Neuronal stem cell (in vitro differentiated cells): ENCODE data around the gene CACNB1.

Experiments used
- DNase-seq: peaks from one replicate; pipeline ENCODE4 v3.0.0-alpha.2; 2013; ENCODE audit warnings: low spot score
- H2AFZ ChIP-seq: one replicate; pipeline ENCODE4 v1.6.1; 2013; ENCODE audit warnings: mild to moderate bottlenecking, low read length, inconsistent platforms
- H2AK5ac ChIP-seq: 2 replicates; pipeline ENCODE4 v1.6.1; 2013; ENCODE audit warnings: low read depth, mild to moderate bottlenecking, inconsistent platforms, low read length, moderate library complexity, mixed read lengths
- H2BK120ac ChIP-seq: 2 replicates; pipeline ENCODE4 v1.6.1; 2013; ENCODE audit warnings: low read depth, mild to moderate bottlenecking, inconsistent platforms, low read length, moderate library complexity, mixed read lengths
- H2BK12ac ChIP-seq: one replicate; pipeline ENCODE4 v1.6.1; 2013; ENCODE audit warnings: low read length, inconsistent platforms
- H2BK15ac ChIP-seq: 2 replicates; pipeline ENCODE4 v1.6.1; 2013; ENCODE audit warnings: mild to moderate bottlenecking, low read length, inconsistent platforms, mixed read lengths
- H2BK5ac ChIP-seq: one replicate; pipeline ENCODE4 v1.6.1; 2013; ENCODE audit warnings: inconsistent platforms, mild to moderate bottlenecking, low read length, moderate library complexity
- H3K14ac ChIP-seq: one replicate; pipeline ENCODE4 v1.6.1; 2013; ENCODE audit warnings: low read length, inconsistent platforms
- H3K18ac ChIP-seq: 2 replicates; pipeline ENCODE4 v1.6.1; 2013; ENCODE audit warnings: low read length, inconsistent platforms
- H3K23ac ChIP-seq: 2 replicates; pipeline ENCODE4 v1.6.1; 2013; ENCODE audit warnings: low read depth, mild to moderate bottlenecking, mixed read lengths, low read length, inconsistent platforms; ENCODE audit not compliant: poor library complexity
- H3K27ac ChIP-seq: replicated peaks from 3 replicates; pipeline ENCODE4 v1.5.1; 2013; ENCODE audit warnings: low read length, inconsistent platforms
- H3K27me3 ChIP-seq, 3 experiments: 2 replicates each; pipeline ENCODE4 v1.6.1; 2013; ENCODE audit warnings: low read length in 3 of 3, mild to moderate bottlenecking in 2 of 3, inconsistent platforms in 1 of 3, low read depth in 1 of 3, mixed read lengths in 1 of 3, moderate library complexity in 1 of 3; ENCODE audit not compliant: control insufficient read depth in 3 of 3, insufficient read depth in 3 of 3
- H3K36me3 ChIP-seq, 2 donors: replicated peaks in 1 of 2; 2 replicates each; pipeline ENCODE4 v1.6.1; 2013; ENCODE audit warnings: low read length in 2 of 2; ENCODE audit not compliant: control insufficient read depth in 2 of 2, insufficient read depth in 2 of 2
- H3K4ac ChIP-seq: 2 replicates; pipeline ENCODE4 v1.6.1; 2013; ENCODE audit warnings: inconsistent platforms, mild to moderate bottlenecking, low read length, moderate library complexity
- H3K4me1 ChIP-seq, 2 donors: 1 replicate in 1 of 2; 2 replicates in 1 of 2; pipeline ENCODE4 v1.6.1; 2013; ENCODE audit warnings: low read length in 2 of 2, low read depth in 1 of 2; ENCODE audit not compliant: control insufficient read depth in 2 of 2, insufficient read depth in 1 of 2
- H3K4me2 ChIP-seq: one replicate; pipeline ENCODE4 v1.6.1; 2013; ENCODE audit warnings: mild to moderate bottlenecking, low read length, inconsistent platforms; ENCODE audit not compliant: insufficient read depth, poor library complexity, severe bottlenecking
- H3K4me3 ChIP-seq, 2 donors: 2 replicates each; pipeline ENCODE4 v1.5.1; 2013; ENCODE audit warnings: low read length in 2 of 2, mild to moderate bottlenecking in 2 of 2, inconsistent platforms in 1 of 2, moderate library complexity in 1 of 2
- H3K79me1 ChIP-seq: one replicate; pipeline ENCODE4 v1.6.1; 2013; ENCODE audit warnings: low read depth, mild to moderate bottlenecking, inconsistent platforms, low read length, moderate library complexity
- H3K9ac ChIP-seq: one replicate; pipeline ENCODE4 v1.6.1; 2013; ENCODE audit warnings: mild to moderate bottlenecking, low read depth, low read length, inconsistent platforms; ENCODE audit not compliant: poor library complexity
- H3K9me3 ChIP-seq, 2 donors: replicated peaks in 1 of 2; 2 replicates each; pipeline versions ENCODE3 to v1.6.1; 2013; ENCODE audit warnings: low read length in 2 of 2, mild to moderate bottlenecking in 2 of 2, inconsistent platforms in 1 of 2, low read depth in 1 of 2, mixed read lengths in 1 of 2, moderate library complexity in 1 of 2; ENCODE audit not compliant: control insufficient read depth in 2 of 2, insufficient read depth in 1 of 2
- H4K8ac ChIP-seq: one replicate; pipeline ENCODE4 v1.6.1; 2013; ENCODE audit warnings: low read depth, mild to moderate bottlenecking, inconsistent platforms, low read length, moderate library complexity
- H4K91ac ChIP-seq: one replicate; pipeline ENCODE4 v1.6.1; 2013; ENCODE audit warnings: low read length, low read depth, mild to moderate bottlenecking, inconsistent platforms; ENCODE audit not compliant: poor library complexity
- WGBS, 2 donors: extraction: QIAGEN DNeasy Blood & Tissue Kit; methylation state at CpG; one replicate each; pipeline ENCODE4 v1.1.7; 2013; ENCODE audit warnings: missing lambda C conversion rate in 2 of 2, mixed read lengths in 1 of 2; ENCODE audit not compliant: insufficient read length in 2 of 2, insufficient replicate concordance in 1 of 2; ENCODE audit errors: extremely low coverage in 2 of 2; 5-methylcytosine and 5-hydroxymethylcytosine counted together

CACNB1 gene

DNA sequence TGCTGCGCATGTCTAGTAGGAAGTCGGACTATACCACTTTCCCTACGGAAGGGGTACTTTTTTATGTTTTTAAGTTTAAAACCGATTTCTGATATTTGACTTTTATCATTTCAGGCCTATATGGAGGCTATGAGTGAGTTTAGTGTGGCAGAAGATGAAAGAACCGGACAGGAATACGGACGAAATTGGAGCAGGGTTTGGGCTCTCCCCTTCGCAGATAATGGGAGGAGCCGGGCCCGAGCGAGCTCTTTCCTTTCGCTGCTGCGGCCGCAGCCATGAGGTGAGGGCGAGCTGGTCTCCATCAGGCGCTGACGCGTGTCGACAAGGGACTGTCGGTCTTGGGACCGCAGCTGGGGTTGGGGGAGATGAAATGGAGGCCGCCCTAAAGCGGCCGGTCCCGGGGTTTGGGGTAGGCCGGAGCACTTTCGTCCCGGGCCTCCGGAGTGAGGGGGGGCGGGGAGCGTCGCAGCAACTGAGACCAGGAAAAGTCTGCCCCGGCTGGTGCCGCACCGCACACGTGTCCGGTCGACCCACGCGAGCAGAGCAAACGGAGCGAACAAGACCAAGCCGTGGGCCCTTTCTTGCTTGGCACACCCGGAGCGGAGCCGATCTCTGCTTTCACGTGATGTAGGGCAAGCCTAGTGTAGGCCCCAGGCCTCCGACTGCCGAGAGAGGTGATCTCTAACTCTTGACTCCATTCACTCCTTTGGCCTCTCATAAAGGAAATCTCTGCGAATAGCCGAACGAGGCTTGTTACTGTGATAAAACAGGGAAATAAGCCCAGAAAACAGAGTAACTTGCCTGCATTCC, 2.8 kb upstream of the CACNB1 start, which contains the start of gene RPL19:
Gene RPL19, plus strand, starts transcription at position 214 of the 810 bp plus-strand sequence. Its CDS starts 62 bp downstream, at position 276.
- Histone ChIP-seq H3K18ac (peak within 1 kb of the TSS; percentile 93), H3K27me3 (no peaks in the 10 kb centered on the region), H2AK5ac (peak within 1 kb of the TSS; percentile 44), H3K4me1 (peaks cover 11 to 15% of the 10 kb centered on the region in 2 donors), H3K4me2 (peak within 1 kb of the TSS; percentile 92), H3K9ac (peak within 1 kb of the TSS; percentile 99), H3K4me3 (peak within 1 kb of the TSS; percentile 86 to 88), H2BK15ac (no peak within 1 kb of the TSS), H2BK120ac (no peak within 1 kb of the TSS), H4K8ac (no peak within 1 kb of the TSS), H4K91ac (no peak within 1 kb of the TSS), H3K27ac (peak within 1 kb of the TSS; percentile 43), H3K79me1 (peaks cover 10% of the 10 kb centered on the region), H3K14ac (peak within 1 kb of the TSS; percentile 49), H2BK5ac (peak within 1 kb of the TSS; percentile 59), H3K4ac (no peak within 1 kb of the TSS), H2AFZ (peak within 1 kb of the TSS; percentile 85), H3K9me3 (no peaks in the 10 kb centered on the region), H2BK12ac (no peak within 1 kb of the TSS), H3K23ac (peak within 1 kb of the TSS; percentile 56), H3K36me3 (peaks cover 31 to 45% of the 10 kb centered on the region in 2 donors)
- DNase-seq, result peak; percentile 90
- WGBS, 2 donors, result no CpG with 5 or more reads among the region's 52 CpGs

DNA sequence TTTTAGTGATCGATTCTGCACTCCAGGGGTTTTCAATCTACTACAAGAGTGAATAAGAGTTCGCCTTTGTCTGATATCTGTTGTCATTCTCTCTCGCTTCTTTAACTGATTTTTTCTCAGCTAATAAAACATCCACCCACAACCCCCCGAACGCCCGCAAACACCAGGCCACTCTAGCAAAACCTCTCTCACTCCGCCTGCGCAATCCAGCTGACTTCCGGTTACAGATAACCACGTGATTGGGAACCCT, 2.3 kb upstream of the CACNB1 start:
- peak overlapping the region; percentile 85 for H2AFZ ChIP-seq
- no peak for DNase-seq
- peak overlapping the region; percentile 28 for H3K27ac ChIP-seq
- H4K8ac ChIP-seq, result no peak overlapping the region
- no peak overlapping the region for H2BK12ac ChIP-seq
- no peak overlapping the region for H2BK15ac ChIP-seq
- no peak overlapping the region for H2BK120ac ChIP-seq
- H3K27me3 ChIP-seq, result no peaks in the 10 kb centered on the region
- H3K36me3 ChIP-seq, result peaks cover 27 to 39% of the 10 kb centered on the region in 2 donors
- no peak overlapping the region for H2AK5ac ChIP-seq
- no CpG with 5 or more reads among the region's 10 CpGs for WGBS, 2 donors
- no peak overlapping the region for H3K23ac ChIP-seq
- H3K9ac ChIP-seq, result no peak overlapping the region
- peaks cover 15 to 21% of the 10 kb centered on the region in 2 donors for H3K4me1 ChIP-seq
- no peak overlapping the region for H3K18ac ChIP-seq
- no peaks in the 10 kb centered on the region for H3K9me3 ChIP-seq
- H3K79me1 ChIP-seq, result peaks cover 12% of the 10 kb centered on the region
- no peak overlapping the region for H4K91ac ChIP-seq
- H2BK5ac ChIP-seq, result no peak overlapping the region
- peak overlapping the region; percentile 63 to 86 for H3K4me3 ChIP-seq
- no peak overlapping the region for H3K4ac ChIP-seq
- H3K14ac ChIP-seq, result no peak overlapping the region
- H3K4me2 ChIP-seq, result peak overlapping the region; percentile 51

DNA sequence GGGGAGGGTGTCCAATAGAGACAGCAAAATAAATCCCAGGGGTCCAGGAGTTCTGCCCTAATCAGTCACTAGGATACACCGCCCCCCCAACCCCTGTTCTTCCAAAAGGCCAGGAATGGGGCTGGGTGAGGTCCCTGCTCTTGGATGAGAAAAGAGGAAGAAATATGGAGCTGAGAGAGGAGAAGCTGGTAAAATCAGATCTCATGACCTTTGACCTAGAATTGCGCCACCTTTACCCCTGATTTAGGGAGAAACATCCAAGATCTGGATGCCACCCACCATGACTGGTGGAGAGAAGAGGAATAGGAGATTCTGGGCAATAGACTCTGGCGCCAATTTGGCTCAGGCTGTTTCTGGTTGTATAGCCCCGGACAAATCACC, 707 bp upstream of the CACNB1 start:
- H2BK5ac ChIP-seq, result no peak overlapping the region
- H3K23ac ChIP-seq, result no peak overlapping the region
- no peak overlapping the region for H3K18ac ChIP-seq
- H3K36me3 ChIP-seq, result peaks cover 24 to 36% of the 10 kb centered on the region in 2 donors
- peak overlapping the region; percentile 48 for H2AK5ac ChIP-seq
- no peak overlapping the region for H3K14ac ChIP-seq
- peaks cover 16% of the 10 kb centered on the region for H3K79me1 ChIP-seq
- H3K4me2 ChIP-seq, result peak overlapping the region; percentile 63
- H2BK120ac ChIP-seq, result peak overlapping the region; percentile 56
- peak overlapping the region; percentile 95 for H2AFZ ChIP-seq
- no peak overlapping the region for H3K4ac ChIP-seq
- DNase-seq, result peak; percentile 33
- H4K8ac ChIP-seq, result no peak overlapping the region
- H2BK12ac ChIP-seq, result no peak overlapping the region
- no CpG with 5 or more reads among the region's 4 CpGs for WGBS, 2 donors
- no peak overlapping the region for H3K9ac ChIP-seq
- H4K91ac ChIP-seq, result no peak overlapping the region
- H3K4me3 ChIP-seq, result peak overlapping the region in 1 of 2 donors; percentile 77
- H3K27ac ChIP-seq, result no peak overlapping the region
- peaks cover 15 to 26% of the 10 kb centered on the region in 2 donors for H3K4me1 ChIP-seq
- peak overlapping the region; percentile 28 for H2BK15ac ChIP-seq
- H3K27me3 ChIP-seq, result no peaks in the 10 kb centered on the region
- H3K9me3 ChIP-seq, result no peaks in the 10 kb centered on the region

DNA sequence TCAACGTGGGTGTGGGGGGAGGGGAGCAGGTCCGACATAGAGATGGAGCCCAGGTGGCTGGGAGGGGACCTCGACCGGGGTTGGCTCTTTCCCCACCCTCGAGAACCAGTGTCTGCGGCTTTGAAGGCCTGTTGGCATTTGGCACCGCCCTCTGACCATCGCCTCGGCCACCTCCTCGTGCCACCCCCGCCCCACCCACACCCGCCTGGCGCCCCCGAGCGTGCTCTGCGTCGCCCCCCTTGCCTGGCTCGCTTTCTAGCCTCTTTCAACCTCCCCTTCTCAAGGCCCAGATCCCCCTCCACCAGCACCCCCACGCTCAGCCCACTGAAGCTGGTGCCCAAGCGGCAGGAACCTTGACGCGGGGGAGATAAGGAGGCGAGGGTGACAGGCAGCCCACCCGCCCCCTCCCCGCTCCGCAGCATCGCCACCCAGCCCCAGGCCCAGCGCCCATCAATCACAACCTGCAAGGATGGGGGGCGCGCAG, 619 bp downstream of the CACNB1 start:
- H3K23ac ChIP-seq, result peak overlapping the region; percentile 77
- peak overlapping the region; percentile 77 to 85 for H3K4me3 ChIP-seq
- H4K8ac ChIP-seq, result no peak overlapping the region
- no peak overlapping the region for H2BK120ac ChIP-seq
- DNase-seq, result no peak
- H3K27ac ChIP-seq, result no peak overlapping the region
- H3K18ac ChIP-seq, result peak overlapping the region; percentile 96
- no peak overlapping the region for H2BK15ac ChIP-seq
- no CpG with 5 or more reads among the region's 30 CpGs for WGBS, 2 donors
- H2BK12ac ChIP-seq, result no peak overlapping the region
- no peak overlapping the region for H3K4ac ChIP-seq
- H2AFZ ChIP-seq, result peak overlapping the region; percentile 95
- peaks cover 0 to under 1% of the 10 kb centered on the region in 2 donors for H3K9me3 ChIP-seq
- H3K9ac ChIP-seq, result peak overlapping the region; percentile 82
- H3K4me2 ChIP-seq, result peak overlapping the region; percentile 91
- H3K27me3 ChIP-seq, result no peaks in the 10 kb centered on the region
- H4K91ac ChIP-seq, result no peak overlapping the region
- peak overlapping the region; percentile 93 for H2BK5ac ChIP-seq
- H3K4me1 ChIP-seq, result peaks cover 15 to 28% of the 10 kb centered on the region in 2 donors
- peak overlapping the region; percentile 68 for H2AK5ac ChIP-seq
- H3K14ac ChIP-seq, result peak overlapping the region; percentile 82
- H3K79me1 ChIP-seq, result peaks cover 16% of the 10 kb centered on the region
- H3K36me3 ChIP-seq, result peaks cover 25 to 35% of the 10 kb centered on the region in 2 donors
